NCI-H774 (cell line): Measurements from ENCODE around the gene PACRG.

ENCODE experiments used
- DNase-seq: peaks from one replicate; lab custom pipeline; 2025; lab: John Stamatoyannopoulos, UW

PACRG gene

GRCh38 chr6:163177892-163178420, 450.2 kb downstream of the PACRG start:
- no peak for DNase-seq

- no peak for DNase-seq
Measured at GRCh38 chr6:163179061-163179460, 451.3 kb downstream of the PACRG start.

GRCh38 chr6:163179721-163180120, 451.9 kb downstream of the PACRG start:
- DNase-seq, result no peak

- no peak for DNase-seq
Measured at GRCh38 chr6:163180874-163181541, 453.2 kb downstream of the PACRG start.

- no peak for DNase-seq
Measured at GRCh38 chr6:163181666-163182180, 453.9 kb downstream of the PACRG start.

GRCh38 chr6:163182696-163183095, 454.9 kb downstream of the PACRG start:
- DNase-seq, result no peak

GRCh38 chr6:163183806-163184205, 456.0 kb downstream of the PACRG start:
- DNase-seq, result no peak

GRCh38 chr6:163185744-163186143, 458.0 kb downstream of the PACRG start:
- no peak for DNase-seq

GRCh38 chr6:163186527-163186926, 458.8 kb downstream of the PACRG start:
- no peak for DNase-seq

- no peak for DNase-seq
Measured at GRCh38 chr6:163187201-163187600, 459.4 kb downstream of the PACRG start.

GRCh38 chr6:163187606-163188005, 459.8 kb downstream of the PACRG start:
- DNase-seq, result no peak

- DNase-seq, result no peak
Measured at GRCh38 chr6:163188746-163189145, 461.0 kb downstream of the PACRG start.

GRCh38 chr6:163189609-163190008, 461.8 kb downstream of the PACRG start:
- DNase-seq, result no peak

GRCh38 chr6:163190786-163191185, 463.0 kb downstream of the PACRG start:
- no peak for DNase-seq

GRCh38 chr6:163191704-163192537, 464.1 kb downstream of the PACRG start:
- DNase-seq, result no peak

- DNase-seq, result no peak
Measured at GRCh38 chr6:163192591-163192990, 464.8 kb downstream of the PACRG start.

GRCh38 chr6:163193326-163193725, 465.6 kb downstream of the PACRG start:
- DNase-seq, result no peak

- no peak for DNase-seq
Measured at GRCh38 chr6:163195721-163196691, 468.2 kb downstream of the PACRG start.

GRCh38 chr6:163197839-163198238, 470.1 kb downstream of the PACRG start:
- DNase-seq, result no peak

- DNase-seq, result no peak
Measured at GRCh38 chr6:163198396-163198795, 470.6 kb downstream of the PACRG start.

GRCh38 chr6:163199371-163199770, 471.6 kb downstream of the PACRG start:
- DNase-seq, result no peak

GRCh38 chr6:163200289-163200688, 472.5 kb downstream of the PACRG start:
- no peak for DNase-seq
